HG03039 (cell line): ENCODE measurements around the gene DPM2.

Experiments
- ATAC-seq: cut with Tn5 transposase; IDR thresholded peaks from one replicate; pipeline ENCODE4 v1.9.1; 2021; ENCODE audit warnings: mild to moderate bottlenecking, moderate library complexity; ENCODE audit not compliant: unreplicated experiment

The DPM2 gene

GRCh38 chr9:127973169-127974000 lies 35.7 kb upstream of the DPM2 start:
- no peak for ATAC-seq

GRCh38 chr9:127972236-127972871 lies 34.7 kb upstream of the DPM2 start:
- no peak for ATAC-seq

DNA sequence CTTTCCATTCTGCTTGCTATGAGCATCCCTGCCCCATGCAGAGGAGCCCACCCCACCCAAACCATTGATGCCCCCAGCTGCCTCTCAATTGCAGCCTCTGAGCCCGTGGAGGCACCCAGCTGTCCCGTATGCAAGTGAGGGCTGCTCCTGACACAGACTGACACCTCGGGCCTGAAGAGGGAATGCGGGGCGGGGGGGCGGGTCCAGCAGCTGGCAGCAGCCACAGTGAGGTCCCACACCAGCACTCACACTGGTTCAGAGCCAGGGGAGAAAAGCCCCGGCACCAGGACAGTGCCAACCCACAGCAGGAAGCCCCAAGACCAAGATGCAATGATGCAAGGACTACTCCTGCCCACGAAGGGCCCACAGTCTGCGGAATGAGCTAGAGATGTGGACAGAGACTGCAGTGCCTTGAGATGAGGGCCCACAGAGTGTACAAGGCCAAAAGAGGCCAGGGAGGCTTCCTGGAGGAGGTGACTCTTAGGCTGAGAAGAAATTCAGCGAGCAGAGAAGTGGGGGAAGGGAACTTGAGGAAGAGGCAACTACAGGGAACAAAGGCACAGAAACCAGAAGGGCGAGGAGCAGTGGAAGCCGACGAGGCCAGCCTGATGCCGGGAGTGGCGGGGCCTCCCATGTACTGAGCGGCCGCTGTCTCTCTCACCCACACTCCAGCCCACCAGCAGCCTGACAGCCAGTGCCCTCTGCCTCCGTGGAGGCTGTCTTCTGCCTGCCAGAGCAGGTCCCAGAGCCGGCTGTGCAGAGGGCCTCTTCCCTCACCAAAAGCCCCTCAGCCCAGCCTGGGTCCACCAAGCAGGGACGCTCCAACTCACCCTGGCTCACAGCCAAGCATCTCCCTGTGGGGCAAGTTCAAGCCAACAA lies 33.9 kb upstream of the DPM2 start:
- ATAC-seq = no peak

GRCh38 chr9:127970401-127971313 lies 33.0 kb upstream of the DPM2 start:
- ATAC-seq = peak; percentile 57

DNA sequence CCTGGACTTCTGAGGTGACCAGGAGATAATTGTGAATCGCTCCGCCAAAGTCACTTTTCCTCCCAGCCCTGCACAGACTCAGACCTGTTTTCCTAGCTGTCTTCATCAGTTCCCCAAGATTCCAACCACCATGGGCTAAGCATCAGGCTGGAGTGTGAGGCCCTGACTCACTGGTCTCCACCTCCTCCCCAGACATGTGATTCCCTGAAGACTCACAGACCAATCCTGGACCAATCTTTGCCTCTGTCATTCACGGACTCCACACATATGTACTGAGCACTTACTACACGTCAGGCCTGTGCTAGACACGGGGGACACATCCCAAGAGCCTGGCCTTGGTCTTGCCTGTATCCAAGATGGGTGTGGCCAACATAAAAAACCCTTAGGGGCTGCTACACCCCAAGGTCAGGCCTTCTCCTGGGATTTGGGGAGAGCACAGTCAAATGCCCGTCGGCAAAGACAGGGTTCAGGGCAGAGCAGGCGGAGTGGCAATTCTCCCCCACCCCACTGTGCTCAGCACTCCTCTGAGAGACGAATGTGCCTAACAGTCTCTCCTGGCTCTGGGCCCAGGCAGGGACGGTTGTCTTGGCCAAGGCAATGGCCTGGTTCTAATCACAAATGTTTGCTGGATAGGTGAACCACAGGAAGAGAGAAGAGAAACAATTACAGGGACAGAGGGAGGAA lies 31.2 kb upstream of the DPM2 start:
- ATAC-seq = no peak

GRCh38 chr9:127968042-127968441 lies 30.4 kb upstream of the DPM2 start:
- no peak for ATAC-seq

DNA sequence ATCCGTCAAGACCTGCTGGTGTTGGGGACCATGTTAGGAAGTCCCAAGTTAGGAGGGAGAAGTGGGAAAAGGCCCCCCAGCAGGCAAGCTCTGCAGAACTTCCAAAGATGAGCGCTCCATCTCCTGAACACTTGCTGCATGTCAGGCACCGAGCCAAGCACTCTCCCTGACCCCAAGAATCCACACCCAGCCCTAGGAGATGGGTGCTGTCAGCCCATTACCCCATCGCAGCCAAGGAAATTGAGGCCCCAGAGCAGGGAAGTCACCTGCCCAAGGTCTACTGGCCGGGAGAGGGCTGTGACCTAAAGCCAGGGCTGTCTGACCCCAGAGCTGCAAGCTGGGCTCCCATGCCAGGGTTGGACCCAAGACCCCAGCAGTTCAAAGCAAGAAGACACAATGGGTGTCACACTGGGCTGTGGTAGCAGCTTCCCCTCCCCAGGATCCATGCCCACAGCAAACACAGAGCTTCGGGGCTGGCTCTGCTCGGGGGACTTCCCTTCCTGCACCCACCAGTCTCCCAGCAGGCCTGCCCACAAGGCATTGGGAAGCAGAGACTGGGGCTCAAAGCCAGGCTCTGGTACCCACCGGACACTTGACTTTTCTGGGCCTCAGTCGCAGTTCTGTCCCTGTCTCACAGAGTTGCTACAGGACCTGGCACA lies 29.6 kb upstream of the DPM2 start:
- ATAC-seq = no peak

- no peak for ATAC-seq
These were observed 28.9 kb upstream of the DPM2 start for GRCh38 chr9:127966416-127967150.

DNA sequence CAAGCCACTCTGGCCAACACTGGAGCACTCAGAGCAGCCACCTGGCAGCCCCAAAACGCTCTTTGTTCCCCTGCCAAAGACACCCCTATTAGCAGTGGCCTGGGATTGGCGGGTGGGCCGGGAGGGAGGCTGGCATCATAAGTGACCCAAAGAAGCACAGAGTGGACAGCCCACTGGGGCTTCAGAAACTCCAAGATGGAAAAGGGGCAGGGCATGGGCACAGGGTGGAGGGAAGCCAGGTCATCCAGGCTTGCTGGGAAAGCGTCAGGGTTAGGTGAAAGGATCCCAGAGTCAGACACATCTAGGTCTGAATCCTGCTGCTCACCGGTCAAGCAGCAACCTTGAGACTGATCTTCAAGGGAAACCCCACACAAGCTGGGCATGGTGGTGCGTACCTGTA lies 28.3 kb upstream of the DPM2 start:
- no peak for ATAC-seq

GRCh38 chr9:127963359-127964064 lies 25.9 kb upstream of the DPM2 start:
- no peak for ATAC-seq

DNA sequence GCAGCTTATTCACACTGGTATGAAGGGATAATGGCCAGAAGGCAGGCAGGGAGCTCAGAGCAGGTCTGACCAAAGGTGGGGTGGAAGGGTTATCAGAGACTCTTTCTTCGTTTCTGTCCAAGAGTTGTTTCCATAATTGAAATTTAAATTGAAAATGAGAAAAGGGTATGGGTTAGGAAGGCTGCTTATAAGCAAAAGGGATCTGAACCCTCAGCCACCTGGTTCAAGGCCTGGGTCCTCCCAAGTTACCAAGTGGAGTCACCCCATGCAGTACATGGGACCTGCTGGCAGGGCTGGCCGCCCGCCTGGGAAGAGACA lies 25.3 kb upstream of the DPM2 start:
- no peak for ATAC-seq

DNA sequence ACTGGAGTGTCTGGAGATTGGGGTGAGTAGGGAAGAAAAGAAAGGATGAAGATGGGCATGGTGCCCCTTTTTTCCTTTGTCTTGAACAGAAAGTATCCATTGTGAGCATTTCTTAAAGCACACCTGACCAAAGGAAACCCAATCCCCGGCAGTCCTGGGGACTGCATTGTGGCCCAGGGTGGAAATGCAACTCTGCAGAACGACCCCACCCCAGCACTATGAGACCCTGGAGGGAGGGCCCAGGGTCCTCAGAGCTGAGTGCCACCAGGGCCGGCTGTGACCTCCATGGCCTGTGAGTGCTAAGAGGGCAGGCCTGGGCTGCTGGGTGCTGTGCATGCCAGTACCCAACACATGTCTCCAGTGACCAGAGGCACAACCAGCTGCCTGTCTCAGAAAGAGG lies 24.6 kb upstream of the DPM2 start:
- ATAC-seq = no peak

GRCh38 chr9:127961613-127962155 lies 24.0 kb upstream of the DPM2 start:
- ATAC-seq = no peak

- ATAC-seq = no peak
These were observed 23.5 kb upstream of the DPM2 start for GRCh38 chr9:127961155-127961490.

- ATAC-seq = no peak
These were observed 22.9 kb upstream of the DPM2 start for GRCh38 chr9:127960410-127961154.

DNA sequence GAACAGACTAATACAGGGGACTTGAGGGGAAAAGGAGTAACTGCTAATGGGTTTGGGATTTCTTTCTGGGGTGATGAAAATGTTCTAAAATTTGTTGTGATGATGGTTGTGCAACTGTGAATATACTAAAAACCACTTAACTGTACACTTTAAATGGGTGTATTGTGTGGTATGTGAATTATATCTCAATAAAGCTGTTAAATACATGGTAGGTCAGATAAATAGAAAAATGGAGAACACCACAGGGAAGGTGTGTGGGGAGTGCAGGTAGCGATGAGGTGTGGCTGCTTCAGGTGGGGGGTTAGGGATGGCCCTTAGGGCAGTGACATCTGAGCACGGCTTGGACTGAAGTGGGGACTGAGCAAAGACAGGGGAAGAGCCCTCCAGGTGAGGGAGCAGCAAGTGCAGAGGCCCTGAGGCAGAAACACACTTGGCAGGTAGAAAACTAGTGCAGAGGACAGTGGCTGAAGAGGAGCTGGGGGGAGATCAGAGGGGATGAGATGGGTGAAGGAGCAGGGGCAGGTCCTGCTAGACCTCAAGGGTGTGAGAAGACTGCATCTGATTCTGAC lies 22.3 kb upstream of the DPM2 start:
- no peak for ATAC-seq

DNA sequence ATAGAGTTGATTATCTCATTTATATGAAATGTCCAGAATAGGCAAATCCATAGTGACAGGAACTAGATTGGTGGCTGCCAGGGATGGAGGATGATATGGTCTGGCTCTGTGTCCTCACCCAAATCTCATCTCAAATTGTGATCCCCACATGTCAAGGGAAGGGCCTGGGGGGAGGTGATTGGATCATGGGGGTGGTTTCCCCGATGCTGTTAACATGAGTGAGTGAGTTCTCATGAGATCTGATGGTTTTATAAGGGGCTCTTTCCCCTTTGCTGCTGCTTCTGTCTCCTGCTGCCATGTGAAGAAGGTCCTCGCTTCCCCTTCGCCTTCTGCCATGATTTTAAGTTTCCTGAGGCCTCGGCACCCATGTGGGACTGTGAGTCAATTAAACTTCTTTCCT lies 21.7 kb upstream of the DPM2 start:
- no peak for ATAC-seq
